ENCODE measurements around the gene SARDH.

DNA sequence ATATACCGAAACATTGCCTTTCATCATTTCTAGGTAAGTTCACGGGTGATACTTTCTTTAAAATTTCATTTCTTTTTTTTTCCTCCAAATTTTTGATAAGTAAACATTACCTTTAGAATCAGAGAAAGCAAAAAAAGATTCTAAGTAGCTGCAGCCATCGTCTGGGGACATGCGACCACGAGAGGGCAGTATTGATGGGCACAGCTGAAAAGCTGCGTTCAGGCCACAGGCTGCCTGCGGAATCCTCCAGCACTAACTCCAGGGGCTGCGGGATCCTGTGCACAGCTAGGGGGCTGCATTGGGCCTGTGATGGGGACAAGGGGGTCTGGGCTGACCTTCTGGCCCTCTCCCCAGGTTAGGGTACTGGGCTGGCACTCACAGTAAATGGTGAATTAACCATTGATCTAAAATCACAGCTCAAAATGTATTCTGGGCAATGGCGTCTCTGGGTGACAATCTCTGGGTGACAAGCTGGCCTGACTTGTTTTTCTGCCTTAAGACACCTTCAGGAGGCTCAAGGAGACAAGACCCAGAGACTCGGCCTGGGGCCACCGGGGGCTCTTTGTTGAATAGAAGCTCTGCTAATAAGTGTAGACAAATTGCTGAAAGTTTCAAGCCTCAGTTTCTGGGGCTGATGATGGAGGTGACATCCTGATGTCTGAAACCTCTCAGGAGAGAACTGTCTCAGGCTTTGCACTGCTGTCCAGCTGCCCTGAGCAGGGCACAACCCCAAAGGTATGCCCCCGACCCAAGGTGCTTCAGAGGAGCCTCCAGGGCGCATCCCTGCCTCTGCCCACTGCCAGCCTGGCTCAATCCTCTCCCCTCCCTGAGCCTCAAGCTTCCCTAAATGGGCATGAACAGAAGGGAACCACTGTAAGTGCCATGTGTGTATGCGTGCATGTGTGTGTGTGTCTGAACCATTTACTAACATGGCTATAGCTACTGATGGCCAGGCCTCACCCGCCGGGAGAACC is 44.3 kb upstream of the SARDH start:
- TF ChIP-seq, protein P1, sequence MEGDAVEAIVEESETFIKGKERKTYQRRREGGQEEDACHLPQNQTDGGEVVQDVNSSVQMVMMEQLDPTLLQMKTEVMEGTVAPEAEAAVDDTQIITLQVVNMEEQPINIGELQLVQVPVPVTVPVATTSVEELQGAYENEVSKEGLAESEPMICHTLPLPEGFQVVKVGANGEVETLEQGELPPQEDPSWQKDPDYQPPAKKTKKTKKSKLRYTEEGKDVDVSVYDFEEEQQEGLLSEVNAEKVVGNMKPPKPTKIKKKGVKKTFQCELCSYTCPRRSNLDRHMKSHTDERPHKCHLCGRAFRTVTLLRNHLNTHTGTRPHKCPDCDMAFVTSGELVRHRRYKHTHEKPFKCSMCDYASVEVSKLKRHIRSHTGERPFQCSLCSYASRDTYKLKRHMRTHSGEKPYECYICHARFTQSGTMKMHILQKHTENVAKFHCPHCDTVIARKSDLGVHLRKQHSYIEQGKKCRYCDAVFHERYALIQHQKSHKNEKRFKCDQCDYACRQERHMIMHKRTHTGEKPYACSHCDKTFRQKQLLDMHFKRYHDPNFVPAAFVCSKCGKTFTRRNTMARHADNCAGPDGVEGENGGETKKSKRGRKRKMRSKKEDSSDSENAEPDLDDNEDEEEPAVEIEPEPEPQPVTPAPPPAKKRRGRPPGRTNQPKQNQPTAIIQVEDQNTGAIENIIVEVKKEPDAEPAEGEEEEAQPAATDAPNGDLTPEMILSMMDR (IDR thresholded peaks at IDR 0.05): peak; percentile 68 to 81 (median 76)
- no peak for TF ChIP-seq POLR2A (IDR thresholded peaks at IDR 0.05)
